Right lobe of liver (tissue), 6 donors: ENCODE data around the gene RALB. TPM values are rescaled to one million over a fixed set of nuclear protein-coding genes. Genes with fewer than 3 reads are reported as not detected.
A peak's percentile ranks its signal among the peaks of the same experiment; 100 is the strongest.
"Not testable (repeated sequence)": the region's sequence is repeated elsewhere in the genome, so short reads cannot be mapped to it uniquely, and the experiment has no call there.

ENCODE experiments used
- ATAC-seq, 4 donors: fragments of 200-7000 bp; cut with Tn5 transposase; one replicate each; pipeline ENCODE4 v1.9.1; 2020; ENCODE audit warnings: mild to moderate bottlenecking in 4 of 4, moderate library complexity in 4 of 4
- DNase-seq, 3 donors: peaks; one replicate each; pipeline ENCODE4 v3.0.0-alpha.2; 2020
- H3K27ac ChIP-seq, 3 donors: fragments of 200-600 bp; one replicate each; pipeline ENCODE4 v1.8.0; 2022
- H3K27me3 ChIP-seq, 2 donors: fragments of 200-600 bp; one replicate each; pipeline ENCODE4 v1.8.0; 2022
- H3K36me3 ChIP-seq, 4 donors: fragments of 200-600 bp; sonication (generic) in 1 of 4; one replicate each; pipeline versions ENCODE4 v1.5.1 to v1.8.0; 2017 to 2022; ENCODE audit warnings: control low read depth in 1 of 4
- H3K4me1 ChIP-seq, 4 donors: fragments of 200-600 bp; sonication (generic) in 1 of 4; one replicate each; pipeline versions ENCODE4 v1.5.1 to v1.8.0; 2017 to 2022; ENCODE audit warnings: control low read depth in 1 of 4
- H3K4me3 ChIP-seq, 3 donors: fragments of 200-600 bp; one replicate each; pipeline ENCODE4 v1.8.0; 2022
- H3K9me3 ChIP-seq, 4 donors: fragments of 200-600 bp; sonication (generic) in 1 of 4; one replicate each; pipeline versions ENCODE4 v1.5.1 to v1.8.0; 2017 to 2022; ENCODE audit warnings: control low read depth in 1 of 4
- POLR2A ChIP-seq: fragments of 450-650 bp; IDR thresholded peaks from one replicate; pipeline ENCODE4 v1.6.1; 2017; ENCODE audit warnings: antibody characterized with exemption, mild to moderate bottlenecking
- WGBS: methylation state at CpG from one replicate; pipeline ENCODE4 v1.1.6; 2018; ENCODE audit warnings: low coverage, low lambda C conversion rate; ENCODE audit not compliant: insufficient coverage; ENCODE audit errors: missing lambda C conversion rate; 5-methylcytosine and 5-hydroxymethylcytosine counted together
- intact Hi-C, 2 donors: fragments of 100-400 bp; cut with DNase I; formaldehyde crosslinking; loops; one replicate each; pipeline versions ENCODE4 v1.11.2 to v1.14.1; 2022
- total RNA-seq, 6 experiments: library from RNA; depleted of rRNA in 2 of 6; stranded (reverse); fragments of >200 nt in 2 of 6; fragmentation: NEBNext Ultra II Directional in 3 of 6; extraction: Animal tissue kit (Norgen Biotek cat#: 25700) in 3 of 6; gene quantifications; one replicate each; pipeline versions ENCODE4 v1.1.0 to v1.2.4, GENCODE V29; 2016 to 2023
- TF ChIP-seq, protein P1 (sequence below), 4 donors: fragments of 200-600 bp in 3 of 4; fragments of 450-650 bp in 1 of 4; IDR thresholded peaks; one replicate each; pipeline versions ENCODE4 v1.5.1 to v1.8.0; 2016 to 2022; ENCODE audit warnings: antibody characterized with exemption in 4 of 4, mild to moderate bottlenecking in 2 of 4
- donor health status: DM: no; HTN: yes; CAD: no.
- donor health status: DM: no; HTN: no; CAD: no.
- donor health status: DM: no; HTN: no; CAD: no.
- donor health status: DM: no; HTN: yes; CAD: no.
- donor health status: DM: no; HTN: yes; CAD: no.

The RALB gene
- total RNA-seq, 6 experiments from 2014 or later, result 14.5 to 26.8 (median 18.6) TPM

- no peaks in the 10 kb centered on the region for H3K27me3 ChIP-seq
- no peak for TF ChIP-seq POLR2A
- TF ChIP-seq, protein P1, sequence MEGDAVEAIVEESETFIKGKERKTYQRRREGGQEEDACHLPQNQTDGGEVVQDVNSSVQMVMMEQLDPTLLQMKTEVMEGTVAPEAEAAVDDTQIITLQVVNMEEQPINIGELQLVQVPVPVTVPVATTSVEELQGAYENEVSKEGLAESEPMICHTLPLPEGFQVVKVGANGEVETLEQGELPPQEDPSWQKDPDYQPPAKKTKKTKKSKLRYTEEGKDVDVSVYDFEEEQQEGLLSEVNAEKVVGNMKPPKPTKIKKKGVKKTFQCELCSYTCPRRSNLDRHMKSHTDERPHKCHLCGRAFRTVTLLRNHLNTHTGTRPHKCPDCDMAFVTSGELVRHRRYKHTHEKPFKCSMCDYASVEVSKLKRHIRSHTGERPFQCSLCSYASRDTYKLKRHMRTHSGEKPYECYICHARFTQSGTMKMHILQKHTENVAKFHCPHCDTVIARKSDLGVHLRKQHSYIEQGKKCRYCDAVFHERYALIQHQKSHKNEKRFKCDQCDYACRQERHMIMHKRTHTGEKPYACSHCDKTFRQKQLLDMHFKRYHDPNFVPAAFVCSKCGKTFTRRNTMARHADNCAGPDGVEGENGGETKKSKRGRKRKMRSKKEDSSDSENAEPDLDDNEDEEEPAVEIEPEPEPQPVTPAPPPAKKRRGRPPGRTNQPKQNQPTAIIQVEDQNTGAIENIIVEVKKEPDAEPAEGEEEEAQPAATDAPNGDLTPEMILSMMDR (IDR thresholded peaks at IDR 0.05), result no peak
- H3K4me3 ChIP-seq, result no peak overlapping the region
- WGBS, result 66% methylated on average over 11 of the region's 17 CpGs
- ATAC-seq (no peak), DNase-seq (no peak)
- no peak overlapping the region for H3K27ac ChIP-seq
- H3K4me1 ChIP-seq, result no peaks in the 10 kb centered on the region
- no peaks in the 10 kb centered on the region for H3K36me3 ChIP-seq
- no peaks in the 10 kb centered on the region for H3K9me3 ChIP-seq
- intact Hi-C loops, result no loop called here
These were observed 21.9 kb upstream of the RALB start for GRCh38 chr2:120230515-120231471.

- no peak for TF ChIP-seq POLR2A
- TF ChIP-seq, protein P1 (IDR thresholded peaks at IDR 0.05), result no peak
- 82% methylated on average over 2 of the region's 4 CpGs for WGBS
- Histone ChIP-seq H3K9me3 (no peaks in the 10 kb centered on the region), H3K27me3 (no peaks in the 10 kb centered on the region), H3K4me1 (no peaks in the 10 kb centered on the region), H3K4me3 (peak overlapping the region in 1 of 3 donors; percentile 32), H3K27ac (no peak overlapping the region), H3K36me3 (no peaks in the 10 kb centered on the region)
- intact Hi-C loops, result no loop called here
- DNase-seq (no peak), ATAC-seq (no peak)
These were observed 21.1 kb upstream of the RALB start for GRCh38 chr2:120231564-120231973.

GRCh38 chr2:120231974-120232635 lies 20.5 kb upstream of the RALB start:
- ATAC-seq (peak; percentile 53 to 76 (median 72)), DNase-seq (no peak)
- Histone ChIP-seq H3K27ac (peak overlapping the region; percentile 23 to 37 (median 34)), H3K9me3 (no peaks in the 10 kb centered on the region), H3K4me1 (no peaks in the 10 kb centered on the region), H3K4me3 (peak overlapping the region in 2 of 3 donors; percentile 32 to 40), H3K36me3 (no peaks in the 10 kb centered on the region), H3K27me3 (no peaks in the 10 kb centered on the region)
- no peak for TF ChIP-seq POLR2A
- TF ChIP-seq, protein P1 (IDR thresholded peaks at IDR 0.05), result no peak
- intact Hi-C loops, result no loop called here
- 46% methylated on average over 5 of the region's 15 CpGs for WGBS

GRCh38 chr2:120233292-120233691 lies 19.4 kb upstream of the RALB start:
- intact Hi-C loops, result no loop called here
- no peaks in the 10 kb centered on the region for H3K27me3 ChIP-seq
- no peak overlapping the region for H3K4me3 ChIP-seq
- H3K9me3 ChIP-seq, result no peaks in the 10 kb centered on the region
- no peaks in the 10 kb centered on the region for H3K36me3 ChIP-seq
- ATAC-seq, result no peak
- WGBS, result 89% methylated on average over 3 of the region's 5 CpGs
- no peak overlapping the region for H3K27ac ChIP-seq
- no peak for DNase-seq
- TF ChIP-seq, protein P1 (IDR thresholded peaks at IDR 0.05), result no peak
- TF ChIP-seq POLR2A, result no peak
- H3K4me1 ChIP-seq, result no peaks in the 10 kb centered on the region

DNA sequence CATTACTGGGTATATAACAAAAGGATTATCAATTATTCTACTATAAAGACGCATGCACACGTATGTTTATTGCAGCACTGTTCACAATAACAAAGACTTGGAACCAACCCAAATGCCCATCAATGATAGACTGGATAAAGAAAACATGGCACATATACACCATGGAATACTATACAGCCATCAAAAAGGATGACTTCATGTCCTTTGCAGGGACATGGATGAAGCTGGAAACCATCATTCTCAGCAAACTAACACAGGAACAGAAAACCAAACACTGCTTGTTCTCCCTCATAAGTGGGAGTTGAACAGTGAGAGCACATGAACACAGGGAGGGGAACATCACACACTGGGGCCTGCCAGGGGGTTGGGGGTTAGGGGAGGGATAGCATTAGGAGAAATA lies 17.5 kb upstream of the RALB start:
- H3K27ac ChIP-seq, H3K27me3 ChIP-seq, H3K4me3 ChIP-seq, DNase-seq, H3K9me3 ChIP-seq, ATAC-seq, intact Hi-C loops, H3K36me3 ChIP-seq, H3K4me1 ChIP-seq: not testable (repeated sequence)
- 94% methylated on average over 2 of the region's 2 CpGs for WGBS
